GM18508 (cell line): ENCODE measurements around the gene SWAP70.

Source experiments
- ATAC-seq: cut with Tn5 transposase; IDR thresholded peaks from one replicate; pipeline ENCODE4 v1.9.1; 2021; ENCODE audit warnings: moderate number of reproducible peaks; ENCODE audit not compliant: insufficient read depth, unreplicated experiment

The SWAP70 gene

DNA sequence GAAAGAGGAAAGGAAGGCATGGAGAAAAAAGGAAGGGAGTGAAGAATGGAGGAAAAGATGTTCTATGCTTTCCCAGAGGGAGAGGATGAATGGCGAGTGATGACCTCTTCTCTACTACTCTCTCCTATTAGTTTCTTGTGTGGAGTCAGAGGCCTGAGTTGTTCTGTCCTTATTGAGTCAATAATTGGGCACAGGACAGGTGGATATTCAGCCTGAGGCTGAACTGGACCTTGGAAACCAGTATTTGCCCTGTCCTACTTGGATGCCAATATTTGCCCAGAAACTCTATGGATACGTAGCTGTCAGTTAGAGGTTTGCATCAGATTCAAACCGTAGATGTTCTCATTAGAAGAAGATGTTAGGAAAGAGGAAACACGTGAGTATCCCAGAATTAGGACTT lies 17.6 kb upstream of the SWAP70 start:
- no peak for ATAC-seq

DNA sequence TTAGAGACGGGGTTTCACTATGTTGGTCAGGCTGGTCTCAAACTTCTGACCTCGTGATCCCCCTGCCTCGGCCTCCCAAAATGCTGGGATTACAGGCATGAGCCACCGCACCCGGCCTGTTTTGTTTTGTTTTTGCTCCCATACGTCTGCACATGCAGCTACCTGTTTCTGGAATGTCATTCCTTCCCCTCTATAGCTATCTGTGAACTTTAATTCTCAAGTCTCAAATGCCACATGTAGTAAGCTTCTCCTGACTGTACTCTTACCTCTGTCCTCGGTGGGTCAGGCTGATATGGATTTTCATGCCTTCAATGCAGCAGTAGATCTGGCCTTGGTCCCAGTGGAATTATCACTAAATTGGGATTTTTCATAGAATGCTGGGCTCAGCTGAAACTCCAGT lies 12.4 kb upstream of the SWAP70 start:
- no peak for ATAC-seq

GRCh38 chr11:9651899-9652748 lies 11.8 kb upstream of the SWAP70 start:
- ATAC-seq: no peak

DNA sequence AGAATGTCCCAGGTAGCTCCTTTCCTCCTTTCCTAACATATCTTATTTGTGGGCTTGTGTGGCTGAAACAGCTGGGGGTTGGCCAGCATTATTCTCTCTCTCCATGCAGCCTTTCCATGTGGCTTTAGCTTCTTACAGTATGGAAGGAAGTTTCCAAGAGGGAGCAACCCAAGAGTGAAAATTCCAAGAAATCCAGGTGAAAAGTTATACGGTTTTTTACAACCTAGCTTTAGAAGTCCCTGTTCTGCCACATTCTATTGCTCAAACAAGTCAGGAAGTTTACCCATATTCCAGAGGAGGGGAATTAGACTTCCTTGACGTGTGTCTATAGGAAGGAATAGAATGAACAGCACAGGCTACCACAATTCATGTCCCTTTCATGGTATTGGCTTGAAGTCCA lies 10.0 kb upstream of the SWAP70 start:
- no peak for ATAC-seq

- no peak for ATAC-seq
Measured at GRCh38 chr11:9656864-9657263, 7.0 kb upstream of the SWAP70 start.

DNA sequence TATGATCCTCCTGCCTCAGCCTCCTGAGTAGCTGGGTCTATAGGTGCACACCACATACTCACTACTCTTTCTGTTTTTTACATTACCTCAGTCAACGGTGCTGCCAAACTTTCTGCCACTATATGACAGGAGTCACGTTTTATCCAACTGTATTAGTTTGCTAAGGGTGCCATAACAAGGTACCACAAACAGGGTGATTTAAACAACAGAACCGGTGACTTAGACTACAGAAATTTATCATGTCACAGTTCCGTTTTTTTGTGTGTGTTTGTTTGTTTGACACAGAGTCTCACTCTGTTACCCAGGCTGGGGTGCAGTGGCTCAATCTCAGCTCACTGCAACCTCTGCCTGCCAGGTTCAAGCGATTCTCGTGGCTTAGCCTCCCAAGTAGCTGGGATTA lies 6.3 kb upstream of the SWAP70 start:
- ATAC-seq: no peak

GRCh38 chr11:9660886-9661285 lies 3.0 kb upstream of the SWAP70 start:
- no peak for ATAC-seq

- ATAC-seq: no peak
Measured at GRCh38 chr11:9662273-9662672, 1.6 kb upstream of the SWAP70 start.

DNA sequence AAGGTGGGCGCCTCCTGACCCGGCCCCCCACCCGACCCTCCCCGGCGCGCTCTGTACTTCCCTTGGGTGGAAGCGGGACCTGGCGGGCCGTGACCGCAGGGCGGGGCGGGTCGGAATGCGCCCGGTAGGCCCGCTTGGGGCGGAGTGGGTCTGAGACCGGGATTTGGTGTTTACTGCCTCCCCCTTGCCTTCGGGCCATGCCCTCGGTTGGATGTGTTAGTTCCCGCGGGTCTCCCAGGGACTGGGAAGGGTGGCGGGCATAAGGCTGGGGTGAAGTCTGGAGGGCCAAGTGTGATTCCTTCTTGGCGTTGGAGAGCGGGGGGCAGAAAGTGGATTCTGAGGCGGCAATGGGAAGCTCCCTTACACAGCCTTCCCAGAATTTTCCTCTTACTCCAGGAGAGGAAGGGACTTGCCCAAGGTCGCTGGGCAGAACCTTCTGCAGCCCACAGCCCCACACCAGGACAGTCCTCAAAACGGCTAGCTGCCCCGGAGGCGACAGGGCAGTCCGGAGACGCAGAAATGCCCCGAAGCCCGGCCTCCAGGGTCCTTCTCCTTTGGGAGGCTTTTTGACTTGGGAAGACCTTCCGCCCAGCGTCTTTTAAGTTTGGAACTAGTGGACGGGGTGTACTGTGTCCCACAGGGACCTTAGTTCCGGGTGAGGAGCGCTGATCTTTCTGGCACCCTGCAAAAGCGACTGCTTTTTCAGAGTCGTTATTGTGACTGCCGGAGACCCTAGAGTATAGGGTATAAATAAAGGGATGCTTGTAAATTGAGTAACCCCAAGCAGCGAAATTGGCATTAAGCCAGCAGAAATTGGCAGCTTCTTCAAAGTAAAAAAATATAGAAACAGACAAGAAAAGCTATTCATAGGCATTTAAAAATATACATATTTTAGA lies 647 bp downstream of the SWAP70 start:
- ATAC-seq: peak; percentile 20

DNA sequence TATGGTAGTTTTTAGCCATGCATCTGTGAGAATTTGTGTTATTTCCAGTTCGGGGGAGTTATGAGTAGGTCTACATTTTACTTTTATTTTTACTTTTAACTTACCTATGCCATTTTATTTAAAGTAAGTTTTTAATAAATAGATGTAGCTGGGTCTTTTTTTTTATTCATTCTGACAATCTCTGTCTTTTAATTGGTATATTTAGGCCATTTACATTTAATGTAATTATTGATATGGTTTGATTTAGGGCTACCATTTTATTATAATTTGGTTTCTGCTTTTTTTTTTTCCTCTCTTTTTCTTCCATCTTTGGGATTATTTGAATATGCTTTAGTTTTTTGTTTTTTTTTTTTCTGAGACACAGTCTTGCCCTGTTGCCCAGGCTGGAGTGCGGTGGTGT lies 1.9 kb downstream of the SWAP70 start:
- no peak for ATAC-seq

DNA sequence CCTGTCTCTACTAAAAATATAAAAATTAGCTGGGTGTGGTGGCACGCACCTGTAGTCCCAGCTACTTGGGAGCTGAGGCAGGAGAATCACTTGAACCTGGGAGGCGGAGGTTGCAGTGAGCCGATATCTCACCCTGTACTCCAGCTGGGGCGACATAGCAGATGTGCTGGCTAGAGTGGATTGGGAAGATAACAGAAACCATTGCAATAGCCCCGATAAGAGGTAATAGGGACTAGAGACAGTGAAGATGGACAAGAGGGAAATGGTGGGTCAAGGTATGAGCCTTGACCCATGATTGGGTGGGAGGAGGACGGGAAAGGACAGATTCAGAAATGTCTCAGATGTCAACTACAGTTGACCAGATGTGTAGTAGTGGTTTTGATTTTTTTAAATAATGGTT lies 6.1 kb downstream of the SWAP70 start:
- no peak for ATAC-seq

DNA sequence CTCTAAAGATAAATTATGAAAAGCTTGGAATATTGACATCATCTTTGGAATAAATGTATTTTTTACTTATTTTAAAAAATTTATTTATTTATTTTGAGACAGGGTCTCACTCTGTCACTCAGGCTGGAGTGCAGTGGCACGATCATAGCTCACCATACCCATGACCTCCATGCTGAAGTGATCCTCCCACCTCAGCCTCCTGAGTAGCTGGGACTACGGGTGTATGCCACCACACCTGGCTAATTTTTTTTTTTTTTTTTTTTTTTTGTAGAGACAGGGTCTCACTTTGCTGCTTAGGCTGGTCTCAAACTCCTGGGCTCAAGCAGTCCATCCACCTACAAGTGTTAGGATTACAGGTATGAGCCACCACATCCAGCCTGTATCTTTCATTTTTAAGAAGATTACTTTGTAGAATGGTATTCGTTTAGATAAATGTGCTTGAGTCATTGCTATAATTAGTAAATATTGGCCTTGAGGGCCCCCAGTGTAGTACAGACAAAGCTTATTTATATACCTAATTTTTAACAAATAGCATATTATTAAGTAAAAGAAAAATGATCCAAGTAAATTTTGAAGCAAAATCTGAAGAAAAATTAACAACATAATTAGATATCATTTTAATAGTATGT lies 8.5 kb downstream of the SWAP70 start:
- ATAC-seq: no peak

DNA sequence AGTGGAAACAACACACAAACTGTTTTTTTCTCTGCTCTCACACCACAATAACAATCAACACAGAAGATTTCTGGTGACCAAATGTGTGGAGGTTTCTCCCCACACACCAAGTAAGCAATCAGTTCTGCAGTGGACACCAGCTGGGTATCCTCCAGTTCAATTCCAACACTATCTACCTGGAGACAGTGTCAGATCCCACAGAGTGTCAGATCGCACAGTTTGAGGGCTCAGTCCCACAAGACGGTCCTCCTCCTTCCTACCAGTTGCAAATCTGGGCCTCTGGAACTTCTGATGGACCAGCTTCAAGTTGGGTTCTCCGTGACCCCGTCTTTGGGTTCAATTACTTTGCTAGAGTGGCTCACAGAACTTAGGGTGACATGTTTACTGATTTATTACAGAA lies 9.0 kb downstream of the SWAP70 start:
- no peak for ATAC-seq

GRCh38 chr11:9675691-9676090 lies 11.8 kb downstream of the SWAP70 start:
- no peak for ATAC-seq

DNA sequence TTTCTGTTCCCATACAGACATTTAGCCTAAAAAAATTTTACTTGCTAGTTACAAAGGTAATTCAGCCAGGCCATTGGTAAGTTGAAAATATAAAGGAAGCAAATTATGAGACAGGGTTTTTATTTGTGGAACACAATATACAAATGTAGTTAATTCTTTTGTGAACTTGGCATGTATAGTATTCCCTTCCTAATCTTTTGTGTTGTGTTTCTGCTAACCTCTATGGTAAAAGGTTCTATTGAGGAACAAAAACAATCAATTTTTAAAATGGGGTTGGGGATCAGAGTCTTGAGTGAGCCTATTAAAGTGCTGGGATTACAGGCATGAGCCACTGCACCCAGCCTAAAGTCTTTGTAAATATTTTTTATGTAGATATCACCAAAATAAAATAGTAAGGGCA lies 14.1 kb downstream of the SWAP70 start:
- ATAC-seq: no peak

DNA sequence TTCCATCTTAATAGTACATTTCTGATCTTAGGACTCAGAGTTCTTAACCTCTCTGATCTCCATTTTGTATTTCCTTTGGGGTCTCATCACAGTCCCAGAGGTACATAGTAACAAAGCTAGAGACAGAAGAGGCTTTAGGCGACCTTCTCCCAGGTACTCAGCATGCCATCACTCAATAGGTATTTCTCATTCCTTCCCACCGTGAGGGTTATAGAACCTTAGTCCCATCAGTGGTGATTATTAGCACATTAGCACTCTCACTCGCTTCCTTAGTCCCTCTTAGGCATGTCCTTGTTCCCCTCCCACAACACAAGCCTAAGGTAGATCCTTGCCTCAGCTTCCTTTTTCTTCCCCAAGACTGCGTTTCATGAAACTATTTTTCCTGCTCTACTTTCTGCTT lies 14.7 kb downstream of the SWAP70 start:
- no peak for ATAC-seq

DNA sequence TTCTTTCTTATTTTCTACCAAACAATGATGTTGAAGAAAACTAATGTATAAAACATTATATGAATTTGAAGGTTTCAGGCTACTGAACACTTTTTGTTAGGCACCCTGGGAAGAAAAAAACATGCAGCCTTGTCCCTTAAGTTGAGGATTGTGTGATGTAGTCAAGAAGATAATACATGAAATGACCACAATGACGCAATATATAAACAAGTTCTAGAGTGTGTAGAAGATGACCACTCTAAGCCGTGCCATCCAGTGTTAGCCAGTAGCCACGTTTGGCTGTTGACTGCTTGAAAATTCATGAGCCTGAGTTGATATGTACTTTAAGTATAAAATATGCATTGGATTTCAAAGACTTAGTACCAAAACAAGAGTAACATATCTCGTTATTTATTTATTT lies 16.2 kb downstream of the SWAP70 start:
- ATAC-seq: no peak

DNA sequence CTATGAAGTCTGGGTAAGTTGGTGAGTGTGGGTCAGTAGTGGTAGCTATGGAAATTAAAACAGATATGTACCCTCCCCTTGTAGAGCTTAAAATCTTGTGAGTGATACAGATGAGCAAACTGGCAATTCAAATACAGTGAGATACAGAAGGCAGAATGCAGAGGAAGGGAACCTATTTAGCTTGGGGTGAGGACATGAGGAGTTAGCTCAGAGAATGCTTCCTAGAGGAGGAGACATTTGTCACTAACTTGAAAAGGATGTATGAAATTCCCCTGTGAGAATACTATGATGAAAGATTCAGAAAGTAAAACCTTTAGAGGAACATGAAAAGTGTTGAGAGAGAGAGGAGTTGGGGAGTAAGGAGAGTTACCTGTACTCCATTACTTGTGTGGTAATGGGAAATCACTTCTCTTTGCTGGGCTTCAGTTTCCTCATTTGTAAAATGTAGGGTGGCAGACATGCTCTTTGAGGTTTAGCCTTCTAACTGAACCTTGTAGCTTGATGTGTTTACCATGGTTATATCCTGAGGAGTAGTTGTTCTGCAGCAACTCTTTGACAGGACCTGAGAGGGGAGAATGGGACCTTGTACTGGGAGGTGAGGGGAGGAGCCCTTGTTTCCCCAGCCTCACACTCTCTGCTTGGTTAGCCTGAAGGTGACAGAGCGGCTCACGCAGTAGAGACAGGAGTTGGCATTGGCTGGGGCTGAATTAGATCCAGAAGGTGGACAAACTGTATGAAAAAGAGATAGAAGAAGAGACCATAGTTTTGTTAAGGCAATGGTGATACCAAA lies 17.9 kb downstream of the SWAP70 start:
- no peak for ATAC-seq

- no peak for ATAC-seq
Measured at GRCh38 chr11:9687711-9688477, 24.0 kb downstream of the SWAP70 start.
